Measurements from ENCODE around the gene CATSPERB.
"Not testable (repeated sequence)": the region's sequence is repeated elsewhere in the genome, so short reads cannot be mapped to it uniquely, and the experiment has no call there.

CATSPERB gene

GRCh38 chr14:91570021-91570420 is 161.9 kb downstream of the CATSPERB start:
- POLR2A ChIA-PET: no interaction called here
- no peak for DNase-seq (ENCODE audit: extremely low spot score)
- CTCF ChIA-PET: no interaction called here
- no peak for TF ChIP-seq ELF4 (IDR thresholded peaks at IDR 0.05)
- no peak for TF ChIP-seq HDGF (IDR thresholded peaks at IDR 0.05; ENCODE audit: borderline replicate concordance)
- no peak for TF ChIP-seq CTBP1 (IDR thresholded peaks at IDR 0.05; ENCODE audit: borderline replicate concordance)
- TF ChIP-seq, protein P1, sequence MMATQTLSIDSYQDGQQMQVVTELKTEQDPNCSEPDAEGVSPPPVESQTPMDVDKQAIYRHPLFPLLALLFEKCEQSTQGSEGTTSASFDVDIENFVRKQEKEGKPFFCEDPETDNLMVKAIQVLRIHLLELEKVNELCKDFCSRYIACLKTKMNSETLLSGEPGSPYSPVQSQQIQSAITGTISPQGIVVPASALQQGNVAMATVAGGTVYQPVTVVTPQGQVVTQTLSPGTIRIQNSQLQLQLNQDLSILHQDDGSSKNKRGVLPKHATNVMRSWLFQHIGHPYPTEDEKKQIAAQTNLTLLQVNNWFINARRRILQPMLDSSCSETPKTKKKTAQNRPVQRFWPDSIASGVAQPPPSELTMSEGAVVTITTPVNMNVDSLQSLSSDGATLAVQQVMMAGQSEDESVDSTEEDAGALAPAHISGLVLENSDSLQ (IDR thresholded peaks at IDR 0.05): no peak
- TF ChIP-seq SP1 (IDR thresholded peaks at IDR 0.05): no peak
- no peak for TF ChIP-seq TARDBP (IDR thresholded peaks at IDR 0.05)
- TF ChIP-seq NFRKB (IDR thresholded peaks at IDR 0.05): no peak
- no peak for TF ChIP-seq L3MBTL2 (conservative IDR thresholded peaks at IDR 0.05)
- no peak for TF ChIP-seq FOXM1 (IDR thresholded peaks at IDR 0.05; ENCODE audit: borderline replicate concordance)
- TF ChIP-seq LEF1 (IDR thresholded peaks at IDR 0.05; ENCODE audit: borderline replicate concordance): no peak
- TF ChIP-seq SUZ12 (IDR thresholded peaks at IDR 0.05): no peak
- TF ChIP-seq FOXK2 (IDR thresholded peaks at IDR 0.05): no peak
- TF ChIP-seq FOXA1 (IDR thresholded peaks at IDR 0.05): no peak
- TF ChIP-seq ZNF384 (IDR thresholded peaks at IDR 0.05): no peak

GRCh38 chr14:91569301-91569700 is 162.6 kb downstream of the CATSPERB start:
- ChIA-PET CTCF (no interaction called here), POLR2A (no interaction called here)
- no peak for TF ChIP-seq CTBP1 (IDR thresholded peaks at IDR 0.05; ENCODE audit: borderline replicate concordance)
- TF ChIP-seq SP1 (IDR thresholded peaks at IDR 0.05): no peak
- TF ChIP-seq FOXK2 (IDR thresholded peaks at IDR 0.05): no peak
- TF ChIP-seq, protein P1 (IDR thresholded peaks at IDR 0.05): no peak
- TF ChIP-seq ELF4 (IDR thresholded peaks at IDR 0.05): no peak
- no peak for TF ChIP-seq ARNT (IDR thresholded peaks at IDR 0.05)
- no peak for TF ChIP-seq SUZ12 (IDR thresholded peaks at IDR 0.05)
- TF ChIP-seq FOXA1 (IDR thresholded peaks at IDR 0.05): no peak
- TF ChIP-seq L3MBTL2 (conservative IDR thresholded peaks at IDR 0.05): no peak
- TF ChIP-seq NFRKB (IDR thresholded peaks at IDR 0.05): no peak
- no peak for TF ChIP-seq BHLHE40 (IDR thresholded peaks at IDR 0.05; ENCODE audit: borderline replicate concordance)
- TF ChIP-seq FOXM1 (IDR thresholded peaks at IDR 0.05; ENCODE audit: borderline replicate concordance): no peak
- no peak for TF ChIP-seq HDGF (IDR thresholded peaks at IDR 0.05; ENCODE audit: borderline replicate concordance)
- DNase-seq (ENCODE audit: extremely low spot score): no peak

GRCh38 chr14:91568626-91569025 is 163.3 kb downstream of the CATSPERB start:
- TF ChIP-seq FOXK2 (IDR thresholded peaks at IDR 0.05) (no peak), NFRKB (IDR thresholded peaks at IDR 0.05) (no peak), SP1 (IDR thresholded peaks at IDR 0.05) (no peak), ARNT (IDR thresholded peaks at IDR 0.05) (no peak), FOXM1 (IDR thresholded peaks at IDR 0.05; ENCODE audit: borderline replicate concordance) (no peak), FOXA1 (IDR thresholded peaks at IDR 0.05) (no peak), ZNF384 (IDR thresholded peaks at IDR 0.05) (no peak), BHLHE40 (IDR thresholded peaks at IDR 0.05; ENCODE audit: borderline replicate concordance) (no peak), CTBP1 (IDR thresholded peaks at IDR 0.05; ENCODE audit: borderline replicate concordance) (no peak), ELF4 (IDR thresholded peaks at IDR 0.05) (no peak), L3MBTL2 (conservative IDR thresholded peaks at IDR 0.05) (no peak)
- no peak for DNase-seq (ENCODE audit: extremely low spot score)
- ChIA-PET CTCF (no interaction called here), POLR2A (no interaction called here)

GRCh38 chr14:91567827-91568226 is 164.1 kb downstream of the CATSPERB start:
- POLR2A ChIA-PET; DNase-seq (ENCODE audit: extremely low spot score); CTCF ChIA-PET: not testable (repeated sequence)

DNA sequence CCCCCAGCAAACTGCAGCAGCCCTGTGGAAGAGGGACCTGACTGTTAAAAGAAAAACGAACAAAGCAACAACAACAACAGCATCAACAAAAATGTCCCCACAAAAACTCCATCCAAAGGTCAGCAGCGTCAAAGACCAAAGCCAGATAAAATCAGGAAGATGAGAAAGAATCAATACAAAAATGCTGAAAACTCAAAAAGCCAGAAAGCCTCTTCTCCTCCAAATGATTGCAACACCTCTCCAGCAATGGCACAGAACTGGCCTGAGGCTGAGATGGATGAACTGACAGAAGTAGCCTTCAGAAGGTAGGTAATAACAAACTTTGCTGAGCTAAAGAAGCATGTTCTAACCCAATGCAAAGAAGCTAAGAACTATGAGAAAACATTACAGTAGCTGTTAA is 176.4 kb downstream of the CATSPERB start:
- TF ChIP-seq ELF4 (IDR thresholded peaks at IDR 0.05) (no peak), SUZ12 (IDR thresholded peaks at IDR 0.05) (no peak), FOXM1 (IDR thresholded peaks at IDR 0.05; ENCODE audit: borderline replicate concordance) (no peak), SP1 (IDR thresholded peaks at IDR 0.05) (no peak), FOXK2 (IDR thresholded peaks at IDR 0.05) (no peak), LEF1 (IDR thresholded peaks at IDR 0.05; ENCODE audit: borderline replicate concordance) (no peak), CTBP1 (IDR thresholded peaks at IDR 0.05; ENCODE audit: borderline replicate concordance) (no peak), L3MBTL2 (conservative IDR thresholded peaks at IDR 0.05) (no peak), TARDBP (IDR thresholded peaks at IDR 0.05) (no peak), FOXA1 (IDR thresholded peaks at IDR 0.05) (no peak), NFRKB (IDR thresholded peaks at IDR 0.05) (no peak), ARNT (IDR thresholded peaks at IDR 0.05) (no peak), ZNF384 (IDR thresholded peaks at IDR 0.05) (no peak), BHLHE40 (IDR thresholded peaks at IDR 0.05; ENCODE audit: borderline replicate concordance) (no peak), HDGF (IDR thresholded peaks at IDR 0.05; ENCODE audit: borderline replicate concordance) (no peak)
- TF ChIP-seq, protein P1 (IDR thresholded peaks at IDR 0.05): no peak
- DNase-seq (ENCODE audit: extremely low spot score): no peak
- ChIA-PET POLR2A (no interaction called here), CTCF (no interaction called here)

DNA sequence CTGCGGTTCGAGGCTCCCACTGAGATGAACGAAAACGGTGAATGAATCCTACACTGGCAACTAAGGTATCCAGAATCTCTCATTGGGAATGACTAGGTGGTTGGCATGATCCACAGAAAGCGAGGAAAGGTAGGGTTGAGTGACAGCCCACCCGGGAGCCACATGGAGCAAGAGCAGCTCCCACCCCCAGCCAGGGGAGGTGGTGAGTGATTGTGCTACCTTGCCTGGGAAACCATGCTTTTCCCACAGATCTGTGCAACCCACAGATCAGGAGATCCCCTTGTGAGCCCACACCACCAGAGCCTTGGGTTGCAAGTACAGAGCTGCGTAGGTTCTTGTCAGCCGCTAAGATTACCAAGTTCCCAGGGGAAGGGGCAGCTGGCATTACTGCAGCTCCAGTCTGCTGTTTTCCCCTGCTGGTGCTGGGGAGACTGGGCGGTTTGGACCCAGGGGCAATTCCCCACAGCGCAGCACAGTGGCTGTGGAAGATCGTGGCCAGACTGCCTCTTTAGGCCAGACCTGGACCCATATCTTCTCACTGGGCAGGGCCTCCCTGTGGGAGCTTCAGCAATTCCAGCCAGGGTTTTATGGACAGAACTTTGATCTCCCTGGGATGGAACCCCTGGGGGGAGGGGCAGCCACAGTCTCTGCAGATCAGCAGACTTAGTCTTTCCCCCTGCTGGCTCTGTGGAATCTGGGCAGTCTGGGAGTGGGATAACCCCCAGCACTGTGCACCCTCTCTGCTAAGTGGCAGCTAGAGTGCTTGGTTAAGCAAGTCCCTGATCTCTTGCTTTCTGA is 177.2 kb downstream of the CATSPERB start:
- DNase-seq (ENCODE audit: extremely low spot score): no peak
- ChIA-PET POLR2A (no interaction called here), CTCF (no interaction called here)
- TF ChIP-seq SP1 (IDR thresholded peaks at IDR 0.05) (no peak), BHLHE40 (IDR thresholded peaks at IDR 0.05; ENCODE audit: borderline replicate concordance) (no peak), SUZ12 (IDR thresholded peaks at IDR 0.05) (no peak), HDGF (IDR thresholded peaks at IDR 0.05; ENCODE audit: borderline replicate concordance) (no peak), NFRKB (IDR thresholded peaks at IDR 0.05) (no peak), ELF4 (IDR thresholded peaks at IDR 0.05) (no peak), FOXA1 (IDR thresholded peaks at IDR 0.05) (no peak), FOXK2 (IDR thresholded peaks at IDR 0.05) (no peak), ZNF384 (IDR thresholded peaks at IDR 0.05) (no peak), CTBP1 (IDR thresholded peaks at IDR 0.05; ENCODE audit: borderline replicate concordance) (no peak), LEF1 (IDR thresholded peaks at IDR 0.05; ENCODE audit: borderline replicate concordance) (no peak), TARDBP (IDR thresholded peaks at IDR 0.05) (no peak), L3MBTL2 (conservative IDR thresholded peaks at IDR 0.05) (no peak), FOXM1 (IDR thresholded peaks at IDR 0.05; ENCODE audit: borderline replicate concordance) (no peak), ARNT (IDR thresholded peaks at IDR 0.05) (no peak)
- TF ChIP-seq, protein P1 (IDR thresholded peaks at IDR 0.05): no peak

Data from HEK293T (cell line).